Panc1 (cell line): ENCODE data around the gene PLK1. TPM values are rescaled to one million over a fixed set of nuclear protein-coding genes. Genes with fewer than 3 reads are reported as not detected.
"Not testable (repeated sequence)": the region's sequence is repeated elsewhere in the genome, so short reads cannot be mapped to it uniquely, and the experiment has no call there.

Source experiments
- ATAC-seq: fragments of 200-7000 bp; cut with Tn5 transposase; 2 replicates; pipeline ENCODE4 v1.9.1; 2020; ENCODE audit warnings: mild to moderate bottlenecking, moderate library complexity
- Bru-seq: library from RNA; stranded (reverse); fragments of 400-500 nt; gene quantifications from one replicate; lab custom pipeline; 2021; lab: Mats Ljungman, UMichigan
- BruChase-seq, 2 experiments: library from RNA; stranded (reverse); fragments of 400-500 nt; gene quantifications; one replicate each; lab custom pipeline; 2021; lab: Mats Ljungman, UMichigan
- BruUV-seq: library from RNA; stranded (reverse); fragments of 400-500 nt; replicated peaks from 2 replicates; lab custom pipeline; 2021; lab: Mats Ljungman, UMichigan
- CTCF ChIA-PET: fragments of 300-600 bp; sonication (Branson Sonifier 250); formaldehyde crosslinking; loops from one replicate; lab custom pipeline; 2022; ENCODE audit warnings: antibody characterized with exemption; lab: Charles Lee
- POLR2A ChIA-PET: fragments of 300-600 bp; sonication (Branson Sonifier 250); formaldehyde crosslinking; loops from one replicate; lab custom pipeline; 2022; ENCODE audit warnings: antibody characterized with exemption; lab: Charles Lee
- DNase-seq: peaks from one replicate; pipeline ENCODE4 v3.0.0-alpha.2; 2010; ENCODE audit warnings: low read depth, low spot score
- H3K27ac ChIP-seq: 2 replicates; pipeline ENCODE4 v1.5.1; 2011; ENCODE audit warnings: mild to moderate bottlenecking, low read length, inconsistent platforms
- H3K27me3 ChIP-seq: fragments of 200-500 bp; sonication (Bioruptor generic); 2 replicates; pipeline ENCODE4 v1.6.0; 2014; ENCODE audit warnings: low read length, inconsistent platforms; ENCODE audit not compliant: control insufficient read depth, insufficient read depth
- H3K36me3 ChIP-seq: fragments of 200-500 bp; sonication (Bioruptor generic); 2 replicates; pipeline ENCODE4 v1.5.1; 2014; ENCODE audit warnings: inconsistent platforms, mild to moderate bottlenecking, low read length, moderate library complexity; ENCODE audit not compliant: control insufficient read depth, insufficient read depth
- H3K4me1 ChIP-seq: 2 replicates; pipeline ENCODE4 v1.5.1; 2011; ENCODE audit warnings: inconsistent platforms, mild to moderate bottlenecking, low read length, moderate library complexity; ENCODE audit not compliant: control insufficient read depth, insufficient read depth
- H3K4me3 ChIP-seq, 2 experiments: 2 replicates each; pipeline ENCODE4 v1.5.1; 2011 to 2012; ENCODE audit warnings: low read depth in 2 of 2, low read length in 2 of 2, mild to moderate bottlenecking in 2 of 2, inconsistent platforms in 1 of 2, moderate library complexity in 1 of 2
- H3K9me3 ChIP-seq: fragments of 200-500 bp; sonication (Bioruptor generic); 2 replicates; pipeline ENCODE4 v1.5.1; 2014; ENCODE audit warnings: low read depth, mild to moderate bottlenecking, inconsistent platforms, low read length, moderate library complexity; ENCODE audit not compliant: control insufficient read depth, insufficient read depth
- POLR2AphosphoS5 ChIP-seq: IDR thresholded peaks from 2 replicates; pipeline ENCODE4 v1.6.1; 2012; ENCODE audit warnings: mild to moderate bottlenecking, low read depth, low read length, moderate library complexity
- SIN3A ChIP-seq: IDR thresholded peaks from 2 replicates; pipeline ENCODE4 v1.6.1; 2012; ENCODE audit warnings: low read depth, mild to moderate bottlenecking, low read length, moderate library complexity, borderline replicate concordance; ENCODE audit not compliant: insufficient read depth
- TCF7L2 ChIP-seq: IDR thresholded peaks from 2 replicates; pipeline ENCODE4 v1.6.1; 2011; ENCODE audit warnings: mild to moderate bottlenecking, low read depth, low read length, inconsistent platforms
- in situ Hi-C: cut with HindIII; loops from 2 replicates; pipeline ENCODE4 v1.10.0; 2016; ENCODE audit warnings: low sequenced_read_pairs, low pct_unique_long_range_greater_than_20kb
- intact Hi-C: fragments of 100-400 bp; cut with micrococcal nuclease; formaldehyde crosslinking; loops from one replicate; pipeline ENCODE4 v1.10.0; 2022; ENCODE audit not compliant: unreplicated experiment
- long read RNA-seq: library from polyadenylated mRNA; unstranded; transcript quantifications from one replicate; pipeline ENCODE4 v2.0.0, GENCODE V29; 2021; ENCODE audit not compliant: unreplicated experiment
- polyA plus RNA-seq: library from polyadenylated mRNA; unstranded; fragments of >200 nt; gene quantifications from one replicate; pipeline ENCODE4 v1.2.1, GENCODE V29; 2012; ENCODE audit warnings: missing spikeins; ENCODE audit not compliant: insufficient read length
- total RNA-seq: library from RNA; stranded (reverse); gene quantifications from one replicate; pipeline ENCODE4 v1.2.1, GENCODE V29; 2021; ENCODE audit not compliant: unreplicated experiment
- TF ChIP-seq, protein P1 (sequence below): fragments of 450-650 bp; IDR thresholded peaks from 2 replicates; pipeline ENCODE4 v1.5.1; 2017; ENCODE audit warnings: mild to moderate bottlenecking
- TF ChIP-seq, protein P2 (sequence below), 2 experiments: IDR thresholded peaks; 2 replicates each; pipeline ENCODE4 v1.6.1; 2011 to 2012; ENCODE audit warnings: low read depth in 2 of 2, control low read depth in 1 of 2, low read length in 1 of 2, mild to moderate bottlenecking in 1 of 2, moderate library complexity in 1 of 2; ENCODE audit not compliant: insufficient read depth in 1 of 2

The PLK1 gene
- total RNA-seq (94.8 TPM), Bru-seq, nascent RNA (percentile 89 among the genes with signal in this experiment), BruChase-seq, experiment 1, labeled RNA remaining after a 2-hour chase (percentile 91 among the genes with signal in this experiment), BruChase-seq, experiment 2, labeled RNA remaining after a 6-hour chase (percentile 90 among the genes with signal in this experiment)
- polyA plus RNA-seq: 70.1 TPM
- long read RNA-seq, full-length matches to known transcripts: 166 of 215 reads
- long read RNA-seq, partial matches to known transcripts: 23 of 215 reads
- long read RNA-seq, other reads (novel, unspliced or antisense): 26 of 215 reads

DNA sequence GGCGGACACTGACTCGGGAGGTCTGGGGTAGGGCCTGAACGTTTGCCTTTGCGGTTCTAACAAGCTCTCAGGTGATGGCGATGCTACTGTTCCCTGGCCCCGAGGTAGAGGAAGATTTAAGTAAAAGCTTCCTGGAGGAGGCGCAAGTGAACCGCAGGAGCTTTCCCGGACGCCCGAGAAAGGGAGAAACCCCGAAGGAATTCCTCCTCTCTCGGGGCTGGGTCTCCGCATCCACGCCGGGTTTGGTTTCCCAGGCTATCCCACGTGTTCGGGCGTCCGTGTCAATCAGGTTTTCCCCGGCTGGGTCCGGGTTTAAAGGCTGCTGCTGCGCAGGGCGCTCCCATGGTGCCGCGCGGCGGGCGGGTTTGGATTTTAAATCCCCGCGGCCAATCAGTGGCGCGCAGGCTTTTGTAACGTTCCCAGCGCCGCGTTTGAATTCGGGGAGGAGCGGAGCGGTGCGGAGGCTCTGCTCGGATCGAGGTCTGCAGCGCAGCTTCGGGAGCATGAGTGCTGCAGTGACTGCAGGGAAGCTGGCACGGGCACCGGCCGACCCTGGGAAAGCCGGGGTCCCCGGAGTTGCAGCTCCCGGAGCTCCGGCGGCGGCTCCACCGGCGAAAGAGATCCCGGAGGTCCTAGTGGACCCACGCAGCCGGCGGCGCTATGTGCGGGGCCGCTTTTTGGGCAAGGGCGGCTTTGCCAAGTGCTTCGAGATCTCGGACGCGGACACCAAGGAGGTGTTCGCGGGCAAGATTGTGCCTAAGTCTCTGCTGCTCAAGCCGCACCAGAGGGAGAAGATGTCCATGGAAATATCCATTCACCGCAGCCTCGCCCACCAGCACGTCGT lies at the start of gene PLK1:
Gene PLK1, plus strand, starts transcription at position 460 of the 844 bp plus-strand sequence. Its CDS starts 44 bp downstream, at position 504.
- TF ChIP-seq SIN3A: peak; percentile 99
- TF ChIP-seq, protein P1, sequence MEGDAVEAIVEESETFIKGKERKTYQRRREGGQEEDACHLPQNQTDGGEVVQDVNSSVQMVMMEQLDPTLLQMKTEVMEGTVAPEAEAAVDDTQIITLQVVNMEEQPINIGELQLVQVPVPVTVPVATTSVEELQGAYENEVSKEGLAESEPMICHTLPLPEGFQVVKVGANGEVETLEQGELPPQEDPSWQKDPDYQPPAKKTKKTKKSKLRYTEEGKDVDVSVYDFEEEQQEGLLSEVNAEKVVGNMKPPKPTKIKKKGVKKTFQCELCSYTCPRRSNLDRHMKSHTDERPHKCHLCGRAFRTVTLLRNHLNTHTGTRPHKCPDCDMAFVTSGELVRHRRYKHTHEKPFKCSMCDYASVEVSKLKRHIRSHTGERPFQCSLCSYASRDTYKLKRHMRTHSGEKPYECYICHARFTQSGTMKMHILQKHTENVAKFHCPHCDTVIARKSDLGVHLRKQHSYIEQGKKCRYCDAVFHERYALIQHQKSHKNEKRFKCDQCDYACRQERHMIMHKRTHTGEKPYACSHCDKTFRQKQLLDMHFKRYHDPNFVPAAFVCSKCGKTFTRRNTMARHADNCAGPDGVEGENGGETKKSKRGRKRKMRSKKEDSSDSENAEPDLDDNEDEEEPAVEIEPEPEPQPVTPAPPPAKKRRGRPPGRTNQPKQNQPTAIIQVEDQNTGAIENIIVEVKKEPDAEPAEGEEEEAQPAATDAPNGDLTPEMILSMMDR: no peak
- peak; percentile 82; the same call in 1 of the 2 replicates for TF ChIP-seq POLR2AphosphoS5
- TF ChIP-seq, protein P2, sequence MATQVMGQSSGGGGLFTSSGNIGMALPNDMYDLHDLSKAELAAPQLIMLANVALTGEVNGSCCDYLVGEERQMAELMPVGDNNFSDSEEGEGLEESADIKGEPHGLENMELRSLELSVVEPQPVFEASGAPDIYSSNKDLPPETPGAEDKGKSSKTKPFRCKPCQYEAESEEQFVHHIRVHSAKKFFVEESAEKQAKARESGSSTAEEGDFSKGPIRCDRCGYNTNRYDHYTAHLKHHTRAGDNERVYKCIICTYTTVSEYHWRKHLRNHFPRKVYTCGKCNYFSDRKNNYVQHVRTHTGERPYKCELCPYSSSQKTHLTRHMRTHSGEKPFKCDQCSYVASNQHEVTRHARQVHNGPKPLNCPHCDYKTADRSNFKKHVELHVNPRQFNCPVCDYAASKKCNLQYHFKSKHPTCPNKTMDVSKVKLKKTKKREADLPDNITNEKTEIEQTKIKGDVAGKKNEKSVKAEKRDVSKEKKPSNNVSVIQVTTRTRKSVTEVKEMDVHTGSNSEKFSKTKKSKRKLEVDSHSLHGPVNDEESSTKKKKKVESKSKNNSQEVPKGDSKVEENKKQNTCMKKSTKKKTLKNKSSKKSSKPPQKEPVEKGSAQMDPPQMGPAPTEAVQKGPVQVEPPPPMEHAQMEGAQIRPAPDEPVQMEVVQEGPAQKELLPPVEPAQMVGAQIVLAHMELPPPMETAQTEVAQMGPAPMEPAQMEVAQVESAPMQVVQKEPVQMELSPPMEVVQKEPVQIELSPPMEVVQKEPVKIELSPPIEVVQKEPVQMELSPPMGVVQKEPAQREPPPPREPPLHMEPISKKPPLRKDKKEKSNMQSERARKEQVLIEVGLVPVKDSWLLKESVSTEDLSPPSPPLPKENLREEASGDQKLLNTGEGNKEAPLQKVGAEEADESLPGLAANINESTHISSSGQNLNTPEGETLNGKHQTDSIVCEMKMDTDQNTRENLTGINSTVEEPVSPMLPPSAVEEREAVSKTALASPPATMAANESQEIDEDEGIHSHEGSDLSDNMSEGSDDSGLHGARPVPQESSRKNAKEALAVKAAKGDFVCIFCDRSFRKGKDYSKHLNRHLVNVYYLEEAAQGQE (IDR thresholded peaks at IDR 0.05; ENCODE audit: insufficient read depth in 1 of 2, low read depth in 2 of 2, low read length in 1 of 2): no peak
- TF ChIP-seq TCF7L2: peak; percentile 44; the same call in 1 of the 2 replicates
- Histone ChIP-seq H3K4me1 (peaks cover 29% of the 10 kb centered on the region), H3K4me3 (peak within 1 kb of the TSS; percentile 68 to 77), H3K9me3 (no peaks in the 10 kb centered on the region), H3K36me3 (peaks cover 18% of the 10 kb centered on the region), H3K27me3 (no peaks in the 10 kb centered on the region), H3K27ac (peak within 1 kb of the TSS; percentile 96)
- BruUV-seq: TSS peak; percentile 48
- POLR2A ChIA-PET: no interaction called here
- CTCF ChIA-PET: interaction anchor here (0.6 kb wide), 1 partner anchor 48 kb away, joined by 3 read pairs; no protein-coding TSS in a partner anchor
- DNase-seq (peak; percentile 71), ATAC-seq (peak; percentile 96)
- intact Hi-C loops (no loop called here), in situ Hi-C loops (no loop called here)

DNA sequence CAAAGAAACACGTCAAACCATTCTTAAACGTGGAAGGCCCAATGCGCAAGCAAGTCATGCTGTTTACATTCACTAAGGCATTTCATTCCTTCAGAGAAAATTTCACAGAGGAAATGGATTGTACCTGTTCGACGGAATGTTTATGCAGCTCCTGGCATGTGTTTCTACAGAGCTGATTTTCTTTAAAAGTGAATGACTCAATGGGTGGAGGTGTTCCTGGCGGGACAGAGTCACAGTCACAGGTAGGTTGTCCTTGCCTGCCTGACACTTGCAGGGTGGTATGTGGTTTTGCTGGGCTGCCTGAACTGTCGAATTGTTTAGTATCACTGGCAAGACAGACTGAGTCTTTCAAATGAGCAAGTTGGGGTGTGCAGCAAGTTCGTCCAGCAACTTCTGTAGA lies 49.2 kb upstream of the PLK1 start:
- Histone ChIP-seq H3K4me3 (no peak overlapping the region), H3K9me3 (no peaks in the 10 kb centered on the region), H3K27ac (no peak overlapping the region), H3K36me3 (peaks cover 10% of the 10 kb centered on the region), H3K27me3 (no peaks in the 10 kb centered on the region), H3K4me1 (no peaks in the 10 kb centered on the region)
- intact Hi-C loops (no loop called here), in situ Hi-C loops (no loop called here)
- no peak for DNase-seq
- ATAC-seq: no peak
- ChIA-PET CTCF (no interaction called here), POLR2A (no interaction called here)
- TF ChIP-seq, protein P1: no peak
- TF ChIP-seq POLR2AphosphoS5 (no peak), TCF7L2 (no peak), SIN3A (no peak)
- TF ChIP-seq, protein P2 (IDR thresholded peaks at IDR 0.05; ENCODE audit: insufficient read depth in 1 of 2, low read depth in 2 of 2, low read length in 1 of 2): no peak
- no TSS peak for BruUV-seq

DNA sequence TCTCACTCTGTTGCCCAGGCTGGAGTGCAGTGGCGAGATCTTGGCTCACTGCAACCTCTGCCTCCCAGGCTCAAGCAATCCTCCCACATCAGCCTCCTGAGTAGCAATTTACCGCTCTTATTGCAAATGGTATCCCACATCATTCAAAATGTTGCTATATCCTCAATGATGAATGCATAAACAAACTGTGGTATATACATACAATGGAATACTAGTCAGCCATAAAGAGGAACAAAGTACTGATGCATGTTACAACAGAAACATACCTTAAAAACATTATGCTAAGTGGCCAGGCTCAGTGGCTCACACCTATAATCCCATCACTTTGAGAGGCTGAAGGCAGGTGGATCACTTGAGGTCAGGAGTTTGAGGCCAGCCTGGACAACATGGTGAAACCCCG lies 46.8 kb upstream of the PLK1 start:
- H3K4me1 ChIP-seq, DNase-seq, POLR2A ChIA-PET, ATAC-seq, BruUV-seq, H3K27me3 ChIP-seq, CTCF ChIA-PET, H3K27ac ChIP-seq, H3K9me3 ChIP-seq, H3K4me3 ChIP-seq, intact Hi-C loops, in situ Hi-C loops: not testable (repeated sequence)
- H3K36me3 ChIP-seq: peaks cover 21% of the 10 kb centered on the region
